ENCODE data around the gene DAD1. TPM values are rescaled to one million over a fixed set of nuclear protein-coding genes. Genes with fewer than 3 reads are reported as not detected.

DAD1 gene
- total RNA-seq, 3 donors from 2014 or later = 192 to 238 (median 202) TPM

- Histone ChIP-seq H3K9me3 (no peaks in the 10 kb centered on the region), H3K36me3 (no peaks in the 10 kb centered on the region), H3K4me3 (no peak overlapping the region), H3K27ac (no peak overlapping the region), H3K4me1 (peaks cover 0 to 5% of the 10 kb centered on the region in 2 donors), H3K27me3 (no peaks in the 10 kb centered on the region)
- intact Hi-C loops (cut with DNase I; ENCODE audit: low total_unique reads) = no loop called here
- TF ChIP-seq CTCF (IDR thresholded peaks at IDR 0.05) (no peak), POLR2AphosphoS5 (IDR thresholded peaks at IDR 0.05) (no peak), POLR2A (IDR thresholded peaks at IDR 0.05) (no peak)
- DNase-seq (ENCODE audit: low spot score in 2 of 2) = no peak
Observed at GRCh38 chr14:22587247-22587646, 1.8 kb downstream of the DAD1 start.

- H3K27me3 ChIP-seq = no peaks in the 10 kb centered on the region
- H3K36me3 ChIP-seq = no peaks in the 10 kb centered on the region
- H3K4me1 ChIP-seq = peaks cover 0 to 5% of the 10 kb centered on the region in 2 donors
- H3K27ac ChIP-seq = no peak overlapping the region
- TF ChIP-seq POLR2AphosphoS5 (IDR thresholded peaks at IDR 0.05) (no peak), POLR2A (IDR thresholded peaks at IDR 0.05) (no peak), CTCF (IDR thresholded peaks at IDR 0.05) (no peak)
- H3K4me3 ChIP-seq = no peak overlapping the region
- no peaks in the 10 kb centered on the region for H3K9me3 ChIP-seq
- intact Hi-C loops (cut with DNase I; ENCODE audit: low total_unique reads) = no loop called here
- no peak for DNase-seq (ENCODE audit: low spot score in 2 of 2)
Observed at GRCh38 chr14:22583994-22584393, 5.0 kb downstream of the DAD1 start.

GRCh38 chr14:22580625-22581024 lies 8.4 kb downstream of the DAD1 start:
- H3K27ac ChIP-seq = no peak overlapping the region
- intact Hi-C loops (cut with DNase I; ENCODE audit: low total_unique reads) = no loop called here
- no peaks in the 10 kb centered on the region for H3K4me1 ChIP-seq
- TF ChIP-seq POLR2AphosphoS5 (IDR thresholded peaks at IDR 0.05) (no peak), CTCF (IDR thresholded peaks at IDR 0.05) (no peak), POLR2A (IDR thresholded peaks at IDR 0.05) (no peak)
- DNase-seq (ENCODE audit: low spot score in 2 of 2) = no peak
- no peaks in the 10 kb centered on the region for H3K27me3 ChIP-seq
- no peaks in the 10 kb centered on the region for H3K36me3 ChIP-seq
- H3K4me3 ChIP-seq = no peak overlapping the region
- H3K9me3 ChIP-seq = no peaks in the 10 kb centered on the region

- intact Hi-C loops (cut with DNase I; ENCODE audit: low total_unique reads) = no loop called here
- DNase-seq (ENCODE audit: low spot score in 2 of 2) = no peak
Observed at GRCh38 chr14:22579881-22580280, 9.1 kb downstream of the DAD1 start.

GRCh38 chr14:22579236-22579635 lies 9.8 kb downstream of the DAD1 start:
- intact Hi-C loops (cut with DNase I; ENCODE audit: low total_unique reads) = no loop called here
- Histone ChIP-seq H3K27ac (no peak overlapping the region), H3K9me3 (no peaks in the 10 kb centered on the region), H3K36me3 (no peaks in the 10 kb centered on the region), H3K4me3 (no peak overlapping the region), H3K4me1 (no peaks in the 10 kb centered on the region), H3K27me3 (no peaks in the 10 kb centered on the region)
- TF ChIP-seq POLR2A (IDR thresholded peaks at IDR 0.05) (no peak), POLR2AphosphoS5 (IDR thresholded peaks at IDR 0.05) (no peak), CTCF (IDR thresholded peaks at IDR 0.05) (no peak)
- DNase-seq (ENCODE audit: low spot score in 2 of 2) = no peak

More at GRCh38 chr14:22579881-22580280, 9.1 kb downstream of the DAD1 start:
- no peak overlapping the region for H3K4me3 ChIP-seq
- no peak overlapping the region for H3K27ac ChIP-seq
- H3K27me3 ChIP-seq = no peaks in the 10 kb centered on the region
- no peaks in the 10 kb centered on the region for H3K4me1 ChIP-seq
- no peaks in the 10 kb centered on the region for H3K36me3 ChIP-seq
- TF ChIP-seq POLR2AphosphoS5 (IDR thresholded peaks at IDR 0.05) = no peak
- no peak for TF ChIP-seq POLR2A (IDR thresholded peaks at IDR 0.05)
- no peak for TF ChIP-seq CTCF (IDR thresholded peaks at IDR 0.05)
- no peaks in the 10 kb centered on the region for H3K9me3 ChIP-seq
